Panc1 (cell line): ENCODE measurements around the gene RNF213. TPM values are rescaled to one million over a fixed set of nuclear protein-coding genes. Genes with fewer than 3 reads are reported as not detected.

Experiments
- ATAC-seq: fragments of 200-7000 bp; cut with Tn5 transposase; 2 replicates; pipeline ENCODE4 v1.9.1; 2020; ENCODE audit warnings: mild to moderate bottlenecking, moderate library complexity
- BruUV-seq: library from RNA; stranded (reverse); fragments of 400-500 nt; replicated peaks from 2 replicates; lab custom pipeline; 2021; lab: Mats Ljungman, UMichigan
- CTCF ChIA-PET: fragments of 300-600 bp; sonication (Branson Sonifier 250); formaldehyde crosslinking; loops from one replicate; lab custom pipeline; 2022; ENCODE audit warnings: antibody characterized with exemption; lab: Charles Lee
- POLR2A ChIA-PET: fragments of 300-600 bp; sonication (Branson Sonifier 250); formaldehyde crosslinking; loops from one replicate; lab custom pipeline; 2022; ENCODE audit warnings: antibody characterized with exemption; lab: Charles Lee
- DNase-seq: peaks from one replicate; pipeline ENCODE4 v3.0.0-alpha.2; 2010; ENCODE audit warnings: low read depth, low spot score
- H3K27ac ChIP-seq: 2 replicates; pipeline ENCODE4 v1.5.1; 2011; ENCODE audit warnings: mild to moderate bottlenecking, low read length, inconsistent platforms
- H3K27me3 ChIP-seq: fragments of 200-500 bp; sonication (Bioruptor generic); 2 replicates; pipeline ENCODE4 v1.6.0; 2014; ENCODE audit warnings: low read length, inconsistent platforms; ENCODE audit not compliant: control insufficient read depth, insufficient read depth
- H3K36me3 ChIP-seq: fragments of 200-500 bp; sonication (Bioruptor generic); 2 replicates; pipeline ENCODE4 v1.5.1; 2014; ENCODE audit warnings: inconsistent platforms, mild to moderate bottlenecking, low read length, moderate library complexity; ENCODE audit not compliant: control insufficient read depth, insufficient read depth
- H3K4me1 ChIP-seq: 2 replicates; pipeline ENCODE4 v1.5.1; 2011; ENCODE audit warnings: inconsistent platforms, mild to moderate bottlenecking, low read length, moderate library complexity; ENCODE audit not compliant: control insufficient read depth, insufficient read depth
- H3K4me3 ChIP-seq, 2 experiments: 2 replicates each; pipeline ENCODE4 v1.5.1; 2011 to 2012; ENCODE audit warnings: low read depth in 2 of 2, low read length in 2 of 2, mild to moderate bottlenecking in 2 of 2, inconsistent platforms in 1 of 2, moderate library complexity in 1 of 2
- H3K9me3 ChIP-seq: fragments of 200-500 bp; sonication (Bioruptor generic); 2 replicates; pipeline ENCODE4 v1.5.1; 2014; ENCODE audit warnings: low read depth, mild to moderate bottlenecking, inconsistent platforms, low read length, moderate library complexity; ENCODE audit not compliant: control insufficient read depth, insufficient read depth
- POLR2AphosphoS5 ChIP-seq: IDR thresholded peaks from 2 replicates; pipeline ENCODE4 v1.6.1; 2012; ENCODE audit warnings: mild to moderate bottlenecking, low read depth, low read length, moderate library complexity
- REST ChIP-seq, 2 experiments: IDR thresholded peaks; 2 replicates each; pipeline ENCODE4 v1.6.1; 2011 to 2012; ENCODE audit warnings: low read depth in 2 of 2, control low read depth in 1 of 2, low read length in 1 of 2, mild to moderate bottlenecking in 1 of 2, moderate library complexity in 1 of 2; ENCODE audit not compliant: insufficient read depth in 1 of 2
- SIN3A ChIP-seq: IDR thresholded peaks from 2 replicates; pipeline ENCODE4 v1.6.1; 2012; ENCODE audit warnings: low read depth, mild to moderate bottlenecking, low read length, moderate library complexity, borderline replicate concordance; ENCODE audit not compliant: insufficient read depth
- TCF7L2 ChIP-seq: IDR thresholded peaks from 2 replicates; pipeline ENCODE4 v1.6.1; 2011; ENCODE audit warnings: mild to moderate bottlenecking, low read depth, low read length, inconsistent platforms
- in situ Hi-C: cut with HindIII; loops from 2 replicates; pipeline ENCODE4 v1.10.0; 2016; ENCODE audit warnings: low sequenced_read_pairs, low pct_unique_long_range_greater_than_20kb
- intact Hi-C: fragments of 100-400 bp; cut with micrococcal nuclease; formaldehyde crosslinking; loops from one replicate; pipeline ENCODE4 v1.10.0; 2022; ENCODE audit not compliant: unreplicated experiment
- total RNA-seq: library from RNA; stranded (reverse); gene quantifications from one replicate; pipeline ENCODE4 v1.2.1, GENCODE V29; 2021; ENCODE audit not compliant: unreplicated experiment
- TF ChIP-seq, protein P1 (sequence below): fragments of 450-650 bp; IDR thresholded peaks from 2 replicates; pipeline ENCODE4 v1.5.1; 2017; ENCODE audit warnings: mild to moderate bottlenecking

RNF213 gene
- total RNA-seq, 1 experiment from 2014 or later: 230 TPM

DNA sequence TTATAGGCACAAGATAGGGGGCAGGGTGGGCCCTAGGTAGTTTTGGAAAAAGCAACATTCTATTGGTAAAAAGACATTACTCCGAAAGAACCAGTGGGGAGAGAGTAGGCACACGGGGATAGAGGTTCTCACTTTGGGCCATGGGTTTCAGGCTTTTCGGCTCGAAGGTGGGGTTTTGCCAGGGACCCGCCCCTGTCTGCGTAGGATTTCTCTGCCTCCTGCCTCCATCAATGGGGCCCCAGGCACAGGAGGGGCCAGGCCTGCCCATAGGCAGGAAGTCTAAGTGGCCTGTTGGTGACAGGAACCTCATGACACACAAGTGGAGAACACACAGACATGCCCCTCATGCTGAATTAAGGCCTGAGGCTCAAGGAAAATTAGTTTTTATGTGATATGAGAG is 57.5 kb downstream of the RNF213 start:
- Histone ChIP-seq H3K27ac (no peak overlapping the region), H3K36me3 (peaks cover 18% of the 10 kb centered on the region), H3K9me3 (no peaks in the 10 kb centered on the region), H3K4me3 (no peak overlapping the region), H3K27me3 (no peaks in the 10 kb centered on the region), H3K4me1 (no peaks in the 10 kb centered on the region)
- intact Hi-C loops (no loop called here), in situ Hi-C loops (no loop called here)
- ChIA-PET CTCF (no interaction called here), POLR2A (no interaction called here)
- no peak for DNase-seq
- BruUV-seq: no TSS peak
- no peak for ATAC-seq
- TF ChIP-seq SIN3A: no peak

DNA sequence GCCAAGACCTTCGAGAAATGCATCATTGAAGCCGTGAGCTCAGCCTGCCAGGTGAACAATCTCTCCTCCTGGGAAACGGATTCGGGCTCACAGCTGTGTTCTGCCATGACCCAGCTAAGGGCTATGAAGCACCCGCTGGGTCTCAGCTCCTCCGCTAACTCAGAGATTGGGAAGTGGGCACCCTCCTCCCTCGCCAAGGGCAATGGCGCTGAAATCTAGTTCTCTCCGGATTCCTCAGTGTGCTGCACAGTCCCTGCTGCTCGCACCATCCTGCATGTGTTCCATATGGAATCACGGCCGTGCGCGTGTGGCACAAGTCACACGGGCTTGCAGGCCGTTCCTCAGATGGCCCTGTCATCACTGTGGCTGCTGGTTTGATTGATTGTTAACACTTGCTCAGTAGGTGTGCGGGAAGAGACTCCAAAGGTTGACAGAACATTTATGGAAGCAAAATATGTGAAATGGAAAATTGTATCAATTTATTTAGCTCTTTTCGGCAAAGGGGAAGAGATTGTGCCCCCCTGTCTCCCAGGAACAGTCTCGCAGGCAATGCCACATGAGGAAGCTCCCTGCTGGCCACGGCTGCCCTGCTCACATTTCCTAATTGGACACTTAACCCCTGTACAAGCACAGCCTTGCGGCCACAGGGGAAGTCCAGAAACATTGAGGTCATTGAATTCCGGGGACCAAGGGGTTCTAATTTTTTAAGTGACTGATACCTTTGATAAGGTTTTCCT is 58.8 kb downstream of the RNF213 start:
- no peak for DNase-seq
- intact Hi-C loops: no loop called here
- in situ Hi-C loops: no loop called here
- POLR2A ChIA-PET: no interaction called here
- no TSS peak for BruUV-seq
- TF ChIP-seq REST (IDR thresholded peaks at IDR 0.05; ENCODE audit: insufficient read depth in 1 of 2, low read depth in 2 of 2, low read length in 1 of 2) (no peak), SIN3A (no peak), POLR2AphosphoS5 (no peak), TCF7L2 (no peak)
- TF ChIP-seq, protein P1, sequence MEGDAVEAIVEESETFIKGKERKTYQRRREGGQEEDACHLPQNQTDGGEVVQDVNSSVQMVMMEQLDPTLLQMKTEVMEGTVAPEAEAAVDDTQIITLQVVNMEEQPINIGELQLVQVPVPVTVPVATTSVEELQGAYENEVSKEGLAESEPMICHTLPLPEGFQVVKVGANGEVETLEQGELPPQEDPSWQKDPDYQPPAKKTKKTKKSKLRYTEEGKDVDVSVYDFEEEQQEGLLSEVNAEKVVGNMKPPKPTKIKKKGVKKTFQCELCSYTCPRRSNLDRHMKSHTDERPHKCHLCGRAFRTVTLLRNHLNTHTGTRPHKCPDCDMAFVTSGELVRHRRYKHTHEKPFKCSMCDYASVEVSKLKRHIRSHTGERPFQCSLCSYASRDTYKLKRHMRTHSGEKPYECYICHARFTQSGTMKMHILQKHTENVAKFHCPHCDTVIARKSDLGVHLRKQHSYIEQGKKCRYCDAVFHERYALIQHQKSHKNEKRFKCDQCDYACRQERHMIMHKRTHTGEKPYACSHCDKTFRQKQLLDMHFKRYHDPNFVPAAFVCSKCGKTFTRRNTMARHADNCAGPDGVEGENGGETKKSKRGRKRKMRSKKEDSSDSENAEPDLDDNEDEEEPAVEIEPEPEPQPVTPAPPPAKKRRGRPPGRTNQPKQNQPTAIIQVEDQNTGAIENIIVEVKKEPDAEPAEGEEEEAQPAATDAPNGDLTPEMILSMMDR: no peak
- H3K4me3 ChIP-seq: no peak overlapping the region
- H3K9me3 ChIP-seq: no peaks in the 10 kb centered on the region
- H3K36me3 ChIP-seq: peaks cover 19% of the 10 kb centered on the region
- no peak overlapping the region for H3K27ac ChIP-seq
- no peaks in the 10 kb centered on the region for H3K4me1 ChIP-seq
- ATAC-seq: no peak
- CTCF ChIA-PET: no interaction called here
- no peaks in the 10 kb centered on the region for H3K27me3 ChIP-seq

DNA sequence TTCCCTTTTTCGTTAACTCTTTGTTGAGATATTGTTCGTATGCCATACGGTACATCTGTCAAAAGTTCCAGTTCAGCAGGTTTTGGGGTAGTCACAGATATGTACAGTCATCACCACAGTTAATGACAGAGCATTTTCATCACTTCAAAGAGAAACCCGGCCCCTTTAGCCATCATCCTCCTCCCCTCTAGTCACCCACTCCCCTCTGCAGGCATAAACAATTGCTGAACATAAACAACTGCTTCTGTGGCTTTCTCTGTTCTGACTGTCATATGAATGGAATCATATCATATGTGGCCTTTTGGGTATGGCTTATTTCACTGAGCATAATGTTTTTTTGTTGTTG is 59.3 kb downstream of the RNF213 start:
- intact Hi-C loops (no loop called here), in situ Hi-C loops (no loop called here)
- H3K27ac ChIP-seq: no peak overlapping the region
- H3K36me3 ChIP-seq: peaks cover 24% of the 10 kb centered on the region
- no TSS peak for BruUV-seq
- H3K4me3 ChIP-seq: no peak overlapping the region
- ChIA-PET POLR2A (no interaction called here), CTCF (no interaction called here)
- no peak for DNase-seq
- no peak for ATAC-seq
- no peak for TF ChIP-seq SIN3A
- no peak for TF ChIP-seq REST (IDR thresholded peaks at IDR 0.05; ENCODE audit: insufficient read depth in 1 of 2, low read depth in 2 of 2, low read length in 1 of 2)
- no peak for TF ChIP-seq TCF7L2
- no peak for TF ChIP-seq POLR2AphosphoS5
- TF ChIP-seq, protein P1: no peak
- no peaks in the 10 kb centered on the region for H3K27me3 ChIP-seq
- H3K4me1 ChIP-seq: no peaks in the 10 kb centered on the region
- no peaks in the 10 kb centered on the region for H3K9me3 ChIP-seq
